GM18907 (cell line): ENCODE results near the gene MYCBP.
A peak's percentile ranks its signal among the peaks of the same experiment; 100 is the strongest.
"Not testable (repeated sequence)": the region's sequence is repeated elsewhere in the genome, so short reads cannot be mapped to it uniquely, and the experiment has no call there.

ENCODE experiments used
- ATAC-seq: cut with Tn5 transposase; IDR thresholded peaks from one replicate; pipeline ENCODE4 v1.9.1; 2021; ENCODE audit warnings: mild to moderate bottlenecking, moderate library complexity; ENCODE audit not compliant: unreplicated experiment

MYCBP gene, protein sequence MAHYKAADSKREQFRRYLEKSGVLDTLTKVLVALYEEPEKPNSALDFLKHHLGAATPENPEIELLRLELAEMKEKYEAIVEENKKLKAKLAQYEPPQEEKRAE

DNA sequence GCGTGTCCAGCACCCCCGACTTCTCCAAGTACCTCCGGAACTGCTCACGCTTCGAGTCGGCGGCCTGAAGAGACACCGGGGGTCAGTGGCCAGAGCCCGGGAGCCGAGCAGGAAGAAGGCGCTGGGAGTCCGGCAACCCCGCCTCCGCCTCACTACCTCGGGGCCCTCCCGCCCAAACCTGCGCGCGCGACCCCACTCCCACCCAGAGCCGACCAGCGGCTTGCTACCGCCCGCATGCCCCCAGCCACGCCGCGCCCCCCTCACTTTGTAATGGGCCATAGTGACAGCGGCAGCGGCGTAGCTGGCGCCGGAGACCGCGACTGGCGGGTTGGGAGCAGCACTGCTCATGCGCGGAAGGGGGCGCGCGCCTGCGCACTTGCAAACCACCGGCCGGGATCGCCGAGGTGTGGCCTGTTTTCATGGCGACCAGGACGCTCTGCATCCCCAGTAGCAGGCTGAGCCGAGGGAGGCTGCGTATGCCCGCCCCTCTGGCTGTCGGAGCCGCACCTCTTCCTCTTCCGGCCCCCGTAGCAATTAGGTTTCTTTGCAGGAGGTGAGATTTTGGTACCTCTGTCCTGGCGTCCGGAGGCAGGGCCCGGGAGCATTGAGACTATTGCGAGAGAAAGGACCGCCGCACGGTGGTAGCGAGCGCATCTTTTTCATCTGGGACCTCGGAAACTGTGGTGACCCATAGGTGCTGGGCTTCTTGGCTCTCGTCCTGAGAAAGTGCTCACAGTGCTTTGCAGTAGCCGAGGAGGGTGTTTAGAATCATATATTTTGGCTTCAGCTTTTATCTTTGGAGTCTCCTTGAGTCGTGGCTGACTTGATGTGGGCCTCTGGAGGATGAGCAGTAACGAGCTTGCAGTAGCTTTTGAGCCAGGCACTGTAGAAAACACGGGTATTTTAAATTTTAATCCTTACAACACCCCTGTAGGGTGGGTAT, at the start of gene MYCBP:
MYCBP (minus strand) TSS at position 322 of the 943 bp plus-strand sequence; CDS start at position 279, 43 bp downstream.
- peak; percentile 95 for ATAC-seq

DNA sequence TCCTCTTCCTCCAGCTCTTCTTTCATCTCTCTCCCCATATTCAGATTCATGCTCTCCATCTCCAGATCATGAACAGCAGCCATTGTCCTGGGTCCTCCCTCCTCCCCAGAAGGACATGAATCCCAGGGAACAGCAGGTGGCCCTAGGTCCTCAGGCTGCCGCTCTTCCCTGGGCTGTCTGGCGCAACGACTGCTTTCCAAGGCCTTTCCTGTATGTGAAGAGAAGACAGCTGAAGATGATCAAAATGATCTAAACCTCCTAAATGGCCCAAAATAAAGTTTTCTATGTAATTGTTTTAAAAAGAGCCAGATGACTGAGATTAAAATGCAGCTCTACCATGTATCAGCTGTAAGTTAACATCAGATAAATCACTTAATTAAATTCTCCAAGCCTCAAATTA, 46.0 kb upstream of the MYCBP start:
- no peak for ATAC-seq

DNA sequence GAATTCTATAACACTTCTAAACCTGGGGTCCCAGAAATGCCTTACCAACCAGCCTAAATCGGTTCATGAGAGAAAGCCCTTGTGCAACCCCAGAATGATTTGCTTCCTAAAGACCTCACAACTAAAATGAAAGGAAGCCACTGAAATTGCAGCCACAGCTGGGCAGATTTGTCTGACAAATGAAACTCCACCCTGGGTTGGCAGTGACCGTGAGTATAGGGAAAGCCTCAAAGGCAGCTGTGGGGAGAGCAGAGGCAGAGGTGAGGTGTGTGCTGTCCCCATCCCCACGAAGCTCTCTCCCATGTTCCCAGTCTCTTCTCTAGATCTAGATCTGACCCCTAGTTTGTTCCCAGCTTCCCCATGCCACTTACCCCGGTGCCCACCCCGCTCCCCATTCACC, 45.4 kb upstream of the MYCBP start:
- no peak for ATAC-seq

DNA sequence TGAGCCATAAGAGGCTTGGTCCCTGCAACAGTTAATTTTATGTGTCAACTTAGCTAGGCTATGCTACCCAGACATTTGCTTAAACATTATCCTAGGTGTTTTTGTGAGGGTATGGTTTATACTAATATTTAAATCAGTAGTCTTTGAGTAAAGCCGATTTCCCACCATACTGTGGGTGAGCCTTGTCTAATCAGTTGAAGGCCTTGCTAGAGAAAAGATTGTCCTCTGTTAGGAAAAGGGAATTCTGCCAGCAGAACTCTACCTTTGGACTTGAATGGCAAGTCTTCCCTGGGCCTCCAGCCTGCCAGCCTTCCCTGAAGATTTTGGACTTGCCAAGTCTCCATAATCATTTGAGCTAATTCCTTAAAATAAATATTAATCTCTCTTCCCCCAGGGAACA, 44.6 kb upstream of the MYCBP start:
- no peak for ATAC-seq

DNA sequence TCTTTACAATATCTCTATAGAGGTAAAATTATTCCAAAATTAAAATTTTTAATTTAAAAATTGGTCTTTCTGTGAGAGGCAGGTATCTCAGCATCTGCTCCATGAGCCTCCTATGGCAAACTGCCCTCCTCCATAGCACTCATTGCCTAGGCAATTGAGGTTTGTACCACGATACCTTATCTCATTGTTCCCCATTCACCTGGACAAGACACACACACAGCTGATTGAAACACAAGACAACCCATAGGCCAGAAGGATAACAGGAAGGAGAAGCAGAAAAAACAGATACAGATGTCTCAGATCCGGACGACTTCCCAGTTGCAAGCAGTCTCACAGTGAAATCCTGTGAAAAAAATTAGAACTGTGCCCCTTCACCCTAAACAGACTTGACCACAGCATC, 44.2 kb upstream of the MYCBP start:
- no peak for ATAC-seq

DNA sequence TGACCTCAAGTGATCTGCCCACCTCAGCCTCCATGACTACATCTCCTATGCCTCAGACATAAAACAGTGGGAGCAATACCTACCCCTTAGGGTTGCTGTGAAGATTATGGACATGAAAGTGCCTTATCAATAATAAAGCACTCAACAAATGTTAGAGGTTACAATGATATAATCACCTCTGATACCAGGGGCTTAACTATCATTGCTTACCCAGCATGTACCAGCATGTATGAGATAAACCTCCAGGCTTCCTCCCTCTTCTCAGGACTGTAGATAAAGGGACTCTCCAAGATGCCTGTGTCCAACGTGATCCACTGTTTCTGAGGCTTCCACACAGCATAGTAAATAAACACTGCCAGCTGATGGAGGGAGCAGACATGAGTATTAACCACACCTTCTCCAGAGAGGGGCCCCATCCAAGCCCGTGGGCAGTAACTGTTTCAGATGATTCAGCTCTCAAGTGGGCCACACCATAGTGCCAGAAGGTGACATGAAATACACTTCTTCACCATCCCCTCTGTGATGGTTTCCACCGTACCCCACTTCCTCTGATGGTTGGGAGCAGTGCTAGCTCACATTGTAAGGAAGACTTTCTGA, 42.3 kb upstream of the MYCBP start:
- no peak for ATAC-seq

DNA sequence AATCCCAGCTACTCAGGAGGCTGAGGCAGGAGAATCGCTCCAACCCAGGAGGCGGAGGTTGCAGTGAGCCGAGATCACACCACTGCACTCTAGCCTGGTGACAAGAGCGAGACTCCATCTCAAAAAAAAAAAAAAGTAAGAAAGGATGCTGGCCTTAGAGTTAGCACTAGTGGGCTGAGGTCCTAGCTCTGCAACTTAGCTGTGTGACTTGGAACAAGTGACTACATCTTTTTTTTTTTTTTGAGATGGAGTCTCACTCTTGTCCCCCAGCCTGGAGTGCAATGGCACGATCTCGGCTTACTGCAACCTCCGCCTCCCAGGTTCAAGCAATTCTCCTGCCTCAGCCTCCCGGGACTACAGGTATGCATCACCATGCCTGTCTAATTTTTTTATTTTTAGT, 41.8 kb upstream of the MYCBP start:
- ATAC-seq = not testable (repeated sequence)

DNA sequence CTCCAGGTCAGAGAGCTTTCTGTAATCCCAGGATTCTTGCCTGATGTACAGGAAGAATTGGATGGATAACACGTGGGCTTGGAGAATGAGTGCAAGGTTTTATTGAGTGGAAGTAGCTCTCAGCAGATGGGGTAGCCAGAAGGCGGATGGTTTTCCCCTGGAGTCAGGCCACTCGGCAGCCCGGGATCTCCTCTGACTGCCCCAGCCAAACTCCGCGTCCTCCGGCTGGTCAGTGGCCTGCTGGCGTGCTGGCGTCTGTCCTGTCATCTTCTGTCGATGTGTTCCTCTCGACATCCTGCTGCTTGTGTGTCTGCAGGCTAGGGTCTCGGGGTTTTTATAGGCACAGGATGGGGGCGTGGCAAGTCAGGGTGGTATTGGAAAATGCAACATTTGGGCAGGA, 35.7 kb upstream of the MYCBP start:
- ATAC-seq = no peak

DNA sequence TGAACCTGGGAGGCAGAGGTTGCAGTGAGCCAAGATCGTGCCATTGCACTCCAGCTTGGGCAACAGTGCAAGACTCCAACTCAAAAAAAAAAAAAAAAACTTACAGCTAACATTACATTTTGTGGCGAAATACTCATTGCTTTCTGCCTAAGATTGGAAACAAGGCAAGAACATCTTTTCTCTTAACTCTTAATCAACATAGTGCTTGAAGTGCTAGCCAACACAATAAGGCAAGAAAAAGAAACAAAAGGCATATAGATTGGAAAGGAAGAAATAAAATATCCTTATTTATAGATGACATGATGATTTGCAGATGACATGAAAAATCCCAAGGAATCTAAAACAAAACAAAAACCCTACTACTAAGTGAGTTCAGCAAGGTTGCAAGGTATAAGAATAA, 32.8 kb upstream of the MYCBP start:
- no peak for ATAC-seq

DNA sequence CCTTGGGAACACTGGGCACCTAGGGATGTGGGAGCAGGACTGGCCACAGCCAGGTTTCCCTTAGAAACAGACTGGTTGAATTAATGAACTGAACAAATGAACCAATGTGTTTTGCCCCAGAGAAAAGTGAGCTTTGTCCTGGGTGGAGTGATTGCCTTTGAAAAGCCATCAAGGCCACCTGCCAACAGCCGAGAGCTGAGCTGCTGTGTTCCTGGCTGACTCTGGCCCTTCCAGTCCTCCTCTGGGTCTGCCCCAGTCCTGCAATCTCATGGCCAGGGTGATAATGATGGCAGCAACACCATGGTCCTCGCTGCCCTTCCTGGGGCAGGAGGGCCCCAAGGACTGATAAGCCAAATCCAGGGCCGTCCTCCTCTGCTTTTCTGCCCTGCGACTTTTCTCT, 26.4 kb upstream of the MYCBP start:
- no peak for ATAC-seq

DNA sequence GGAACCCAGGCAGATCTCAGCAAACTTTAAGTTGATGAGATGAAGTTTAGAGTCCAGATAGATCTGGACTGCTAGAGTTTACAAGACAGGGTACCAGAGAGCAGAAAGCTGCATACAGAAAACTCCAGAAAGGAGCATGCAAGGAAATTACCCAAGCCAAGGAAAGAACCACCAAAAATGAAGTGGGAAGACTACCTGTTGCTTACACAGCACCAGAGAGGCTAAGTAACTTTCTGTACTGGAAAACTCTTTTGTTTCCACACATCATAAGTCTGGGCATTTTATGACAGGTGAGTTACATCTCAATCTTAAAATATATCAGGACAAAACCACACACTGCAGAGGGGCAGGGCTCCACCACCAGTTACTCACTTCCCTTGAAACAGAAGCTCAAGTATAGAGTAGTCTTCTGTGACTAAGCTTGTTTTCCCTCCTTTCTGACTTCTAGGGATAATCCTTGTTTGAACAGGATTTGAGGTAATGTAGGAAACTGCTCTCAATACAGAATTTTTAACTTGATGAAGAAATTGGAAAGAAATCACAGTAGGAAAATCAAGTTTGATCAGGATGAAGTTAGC, 25.6 kb upstream of the MYCBP start:
- no peak for ATAC-seq

DNA sequence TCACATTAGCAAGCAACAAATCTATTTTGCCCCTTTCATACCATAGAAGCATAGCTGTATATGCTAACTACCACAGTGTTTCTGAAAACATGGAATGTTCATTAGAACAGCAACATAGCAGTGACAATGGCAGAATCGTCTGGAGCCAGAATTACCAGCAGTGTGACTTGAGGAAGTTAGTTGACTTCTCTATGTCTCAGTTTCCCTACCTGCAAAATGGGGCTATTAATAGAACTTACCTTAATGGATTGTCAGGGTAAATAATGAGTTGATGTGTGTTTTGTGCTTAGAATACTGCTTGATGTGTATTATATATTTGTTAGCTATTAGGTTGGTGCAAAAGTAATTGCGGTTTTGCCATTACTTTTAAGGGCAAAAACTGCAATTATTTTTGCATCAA, 23.0 kb upstream of the MYCBP start:
- ATAC-seq = no peak

DNA sequence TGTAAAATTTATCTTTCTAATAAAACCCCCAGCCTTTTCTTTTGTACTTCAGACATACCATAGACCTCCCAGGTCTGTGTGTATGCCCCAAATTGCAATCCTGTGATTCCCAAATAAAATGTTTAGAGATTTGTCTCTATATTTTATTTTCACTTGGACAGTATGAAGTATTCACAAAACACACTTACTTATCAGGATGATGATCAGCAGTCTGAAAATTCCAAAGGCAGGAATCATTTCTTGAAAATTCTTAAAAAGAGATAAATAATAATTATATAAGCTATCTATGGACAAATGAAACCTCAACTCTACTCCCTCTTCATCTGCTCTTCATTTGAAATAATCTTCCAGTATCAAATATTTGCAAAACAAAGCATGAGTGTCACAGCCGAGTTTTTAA, 19.8 kb upstream of the MYCBP start:
- no peak for ATAC-seq

DNA sequence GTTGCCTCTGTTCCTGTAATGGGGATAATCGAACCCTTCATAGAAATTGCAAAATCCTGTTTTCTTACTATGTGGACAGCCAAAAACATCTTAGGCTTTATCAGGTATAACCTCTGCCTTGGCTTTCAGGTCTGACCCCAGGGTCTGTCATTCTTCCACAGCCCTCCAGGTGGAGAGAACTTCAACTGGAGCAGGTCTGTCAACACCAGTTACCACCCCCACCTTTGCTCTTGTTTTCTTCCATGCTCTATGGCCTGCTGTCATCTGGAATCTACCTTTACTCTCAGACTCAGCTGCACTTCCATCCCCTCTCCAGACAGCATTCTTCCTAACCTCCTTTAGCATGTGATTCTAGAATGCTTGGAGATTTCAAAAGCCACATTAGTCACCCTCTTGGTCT, 18.6 kb upstream of the MYCBP start:
- no peak for ATAC-seq

DNA sequence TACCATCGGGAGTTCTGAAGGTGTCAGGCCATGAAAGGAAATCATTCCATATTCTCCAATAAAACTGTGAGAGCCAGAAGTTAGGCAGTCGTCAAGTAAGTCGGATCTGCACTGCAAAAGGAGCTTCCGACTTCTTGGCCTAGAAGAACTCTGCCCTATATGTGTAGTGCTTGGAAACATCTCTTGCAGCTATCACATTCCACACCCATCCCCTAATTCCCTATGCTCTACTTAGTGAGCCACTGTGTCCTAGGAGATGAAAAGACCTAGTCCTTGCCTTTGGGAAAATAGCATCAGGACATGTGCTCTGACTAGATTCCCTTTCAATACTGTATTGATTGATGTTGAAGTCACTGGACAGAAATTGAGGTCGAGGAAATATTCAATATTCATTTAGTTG, 16.4 kb upstream of the MYCBP start:
- ATAC-seq = no peak

DNA sequence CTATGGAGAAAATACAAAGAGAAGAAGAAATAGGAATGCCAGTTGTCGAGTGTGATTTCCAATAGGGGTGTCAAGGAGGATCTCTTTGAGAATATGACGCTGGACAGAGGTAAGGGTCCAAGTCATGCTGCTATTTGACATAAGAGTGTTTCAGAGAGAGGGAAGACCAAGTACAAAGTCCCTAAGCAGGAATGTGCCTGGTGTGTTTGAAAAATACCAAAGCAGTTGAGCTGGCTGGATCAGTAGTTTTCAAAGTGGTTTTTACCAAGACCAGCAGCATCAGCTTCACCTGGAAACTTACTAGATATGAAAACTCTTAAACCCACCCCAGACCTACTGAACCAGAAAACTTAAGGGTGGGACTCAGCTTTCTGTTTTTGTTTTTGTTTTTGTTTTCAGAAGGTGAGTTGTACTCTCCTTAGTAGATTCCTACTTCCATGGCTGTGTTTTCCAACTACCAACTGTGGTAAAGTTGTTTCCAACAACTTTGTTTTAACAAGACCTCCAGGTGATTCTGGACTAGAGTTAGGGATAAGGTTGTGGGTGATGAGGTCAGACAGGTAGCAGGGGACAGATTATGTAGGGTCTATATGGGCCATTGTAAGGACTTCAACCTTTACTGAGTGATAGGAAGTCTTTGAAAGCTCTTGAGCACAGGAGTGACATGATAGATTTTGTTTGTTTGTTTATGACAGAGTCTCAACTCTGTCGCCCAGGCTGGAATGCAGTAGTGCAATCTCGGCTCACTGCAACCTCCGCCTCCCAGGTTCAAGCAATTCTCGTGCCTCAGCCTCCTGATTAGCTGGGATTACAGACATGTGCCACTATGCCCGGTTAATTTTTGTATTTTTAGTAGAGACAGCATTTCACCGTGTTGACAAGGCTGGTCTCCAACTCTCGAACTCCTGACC, 15.5 kb upstream of the MYCBP start:
- no peak for ATAC-seq

DNA sequence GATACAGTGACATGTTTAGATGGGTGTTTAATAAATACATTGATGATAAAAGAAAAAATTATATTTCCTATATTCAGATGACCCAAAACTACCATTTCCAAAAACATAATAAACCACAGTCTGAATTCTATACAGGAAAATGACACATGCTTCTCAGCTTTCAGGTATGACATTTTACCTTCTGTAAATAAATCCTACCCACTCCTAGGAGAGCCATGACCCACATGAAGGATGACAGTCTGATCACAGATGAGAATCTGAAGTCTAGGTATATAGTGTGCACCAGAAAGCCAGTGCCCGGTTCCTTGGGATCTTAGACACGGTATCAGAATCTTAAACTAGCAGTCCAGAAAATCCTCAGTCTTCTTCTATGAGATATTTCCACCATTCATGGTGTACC, 11.9 kb upstream of the MYCBP start:
- ATAC-seq = no peak

DNA sequence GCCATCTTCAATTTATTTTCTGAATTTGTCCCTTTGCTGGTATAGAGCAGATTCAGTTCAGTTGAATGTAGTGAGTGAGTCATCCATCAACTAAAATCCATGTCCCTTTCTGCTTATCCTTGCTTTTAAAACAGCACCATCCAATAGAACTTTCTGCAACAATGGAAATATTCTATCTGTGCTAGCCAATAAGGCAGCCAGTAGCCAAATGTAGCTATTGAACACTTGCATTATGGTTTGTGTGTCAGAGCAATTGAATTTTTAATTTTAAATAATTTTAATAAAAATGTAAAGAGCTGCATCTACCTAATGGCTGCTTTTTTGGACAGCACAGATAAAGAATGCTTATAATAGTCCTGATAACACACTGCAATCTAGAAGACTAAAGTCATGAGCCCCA, 8.3 kb upstream of the MYCBP start, which contains the start of gene GJA9:
GJA9 (minus strand) TSS at position 101 of the 400 bp plus-strand sequence. CDS start 5,489 bp downstream, outside the sequence.
- no peak for ATAC-seq

DNA sequence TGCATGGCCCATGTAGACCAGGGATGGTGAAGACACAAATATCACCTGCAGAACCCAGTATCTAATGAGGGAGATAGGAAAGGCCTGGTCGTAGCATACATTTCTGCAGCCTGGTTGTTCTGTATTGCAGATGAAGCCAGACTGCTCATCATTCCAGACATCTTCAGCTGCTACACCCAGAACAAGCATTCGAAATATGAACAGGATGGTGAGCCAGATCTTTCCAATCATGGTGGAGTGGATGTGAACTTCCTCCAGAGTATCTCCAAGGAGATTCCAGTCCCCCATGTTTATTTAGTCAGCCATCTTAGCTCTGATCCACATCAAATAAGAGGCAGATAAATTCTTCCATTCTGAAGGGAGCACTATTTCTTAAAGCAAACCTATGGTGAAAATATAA, 2.7 kb upstream of the MYCBP start:
- ATAC-seq = no peak

DNA sequence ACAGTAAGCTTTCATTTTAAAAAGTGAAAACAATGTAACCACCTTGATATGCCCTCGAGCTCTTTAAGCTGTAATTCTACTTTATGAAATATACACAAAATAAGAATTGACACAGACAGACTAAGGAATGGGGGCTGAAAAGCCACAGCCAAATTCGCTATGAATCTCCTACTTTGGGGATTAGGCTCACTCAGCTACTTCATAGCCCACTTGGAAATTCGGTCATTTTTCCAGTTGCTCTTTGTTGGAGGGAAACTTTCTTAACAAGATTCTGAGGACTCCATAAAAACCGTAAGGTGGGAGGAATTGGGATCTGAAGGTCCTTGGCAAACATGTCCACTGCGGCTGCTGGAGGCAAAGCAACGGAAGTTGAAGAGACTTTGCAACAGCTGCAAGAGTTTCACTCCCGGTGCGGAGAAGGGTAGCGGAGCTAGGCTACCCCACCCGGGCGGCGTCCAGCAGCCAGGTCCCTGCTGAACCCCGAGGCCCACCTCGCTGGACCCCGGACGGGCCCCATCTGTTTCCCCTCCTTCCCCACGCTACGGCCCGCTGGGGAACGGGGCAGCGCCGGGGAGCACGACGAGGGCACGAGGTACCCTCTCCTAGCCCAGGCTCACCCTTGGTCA, 634 bp downstream of the MYCBP start:
- ATAC-seq = peak; percentile 34
